Loucy (cell line): ENCODE results near the gene KIAA0825.

Experiments
- EZH2phosphoT487 ChIP-seq: fragments of 200-600 bp; IDR thresholded peaks from 2 replicates; pipeline ENCODE4 v1.6.1; 2018; ENCODE audit warnings: antibody characterized with exemption, mild to moderate bottlenecking, moderate library complexity, borderline replicate concordance
- TF ChIP-seq, protein P1 (sequence below): fragments of 200-600 bp; sonication (generic); conservative IDR thresholded peaks from 2 replicates; pipeline ENCODE4 v1.5.1; 2014; ENCODE audit warnings: mild to moderate bottlenecking, antibody characterized with exemption, low read length

DNA sequence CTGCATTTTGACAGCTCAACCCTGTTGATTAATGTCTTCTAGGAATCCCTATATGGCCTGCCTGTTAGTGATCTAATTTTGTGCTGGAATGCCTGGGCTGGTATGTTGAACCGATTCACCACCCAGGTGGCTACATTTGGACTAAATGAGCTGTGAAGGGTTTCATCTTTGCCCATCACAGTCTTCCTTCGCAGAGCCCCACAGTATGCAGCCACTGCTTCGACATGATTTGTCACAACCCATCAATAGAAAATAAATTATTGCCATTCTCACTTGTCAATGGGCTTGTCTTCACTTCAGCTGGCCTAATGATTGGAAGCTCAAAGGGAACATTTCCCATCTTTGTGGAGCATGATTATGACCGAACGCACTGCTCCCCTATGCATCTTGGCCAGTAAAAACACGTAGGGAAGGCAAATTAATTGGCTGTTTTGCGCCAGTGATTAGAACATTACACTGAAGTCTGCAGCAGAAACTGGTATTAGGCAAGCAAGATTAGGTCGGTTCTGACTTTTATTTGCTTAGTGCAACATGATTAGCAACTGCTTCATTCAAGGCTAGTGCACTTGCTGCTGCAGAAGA is 408.5 kb downstream of the KIAA0825 start:
- TF ChIP-seq, protein P1, sequence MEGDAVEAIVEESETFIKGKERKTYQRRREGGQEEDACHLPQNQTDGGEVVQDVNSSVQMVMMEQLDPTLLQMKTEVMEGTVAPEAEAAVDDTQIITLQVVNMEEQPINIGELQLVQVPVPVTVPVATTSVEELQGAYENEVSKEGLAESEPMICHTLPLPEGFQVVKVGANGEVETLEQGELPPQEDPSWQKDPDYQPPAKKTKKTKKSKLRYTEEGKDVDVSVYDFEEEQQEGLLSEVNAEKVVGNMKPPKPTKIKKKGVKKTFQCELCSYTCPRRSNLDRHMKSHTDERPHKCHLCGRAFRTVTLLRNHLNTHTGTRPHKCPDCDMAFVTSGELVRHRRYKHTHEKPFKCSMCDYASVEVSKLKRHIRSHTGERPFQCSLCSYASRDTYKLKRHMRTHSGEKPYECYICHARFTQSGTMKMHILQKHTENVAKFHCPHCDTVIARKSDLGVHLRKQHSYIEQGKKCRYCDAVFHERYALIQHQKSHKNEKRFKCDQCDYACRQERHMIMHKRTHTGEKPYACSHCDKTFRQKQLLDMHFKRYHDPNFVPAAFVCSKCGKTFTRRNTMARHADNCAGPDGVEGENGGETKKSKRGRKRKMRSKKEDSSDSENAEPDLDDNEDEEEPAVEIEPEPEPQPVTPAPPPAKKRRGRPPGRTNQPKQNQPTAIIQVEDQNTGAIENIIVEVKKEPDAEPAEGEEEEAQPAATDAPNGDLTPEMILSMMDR: no peak
- no peak for TF ChIP-seq EZH2phosphoT487
